Esophagus mucosa (tissue), 1 donor: ENCODE measurements around the gene TAT. TPM values are rescaled to one million over a fixed set of nuclear protein-coding genes. Genes with fewer than 3 reads are reported as not detected.
"Not testable (repeated sequence)": the region's sequence is repeated elsewhere in the genome, so short reads cannot be mapped to it uniquely, and the experiment has no call there.

Source experiments
- ATAC-seq: fragments of 200-7000 bp; cut with Tn5 transposase; one replicate; pipeline ENCODE4 v1.9.1; 2020
- total RNA-seq: library from RNA; stranded (reverse); gene quantifications from one replicate; pipeline ENCODE4 v1.2.4, GENCODE V29; 2023
- donor health status: DM: yes; HTN: yes; CAD: no.

Gene TAT
- total RNA-seq, result 0.24 TPM

DNA sequence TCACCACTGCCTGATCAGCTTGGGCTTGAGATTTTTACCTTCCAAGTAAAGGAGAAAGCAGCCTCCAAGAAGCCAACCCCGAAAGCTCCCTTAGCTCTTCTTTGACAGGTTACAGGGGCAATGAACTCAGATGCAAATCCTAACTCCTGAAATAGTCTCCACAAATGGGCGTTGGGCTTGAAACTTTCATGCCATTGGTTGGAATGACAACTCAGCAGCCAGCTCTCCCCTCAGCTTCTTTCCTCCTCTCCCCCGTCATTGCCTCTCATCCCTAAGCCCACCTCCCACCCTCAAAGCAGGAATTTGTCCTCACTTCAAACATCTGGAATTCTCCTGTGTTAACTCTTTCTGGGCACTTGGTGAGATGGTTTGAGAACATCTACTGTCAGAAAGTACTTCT, at the start of gene TAT:
Gene TAT, minus strand, starts transcription at position 122 of the 400 bp plus-strand sequence. CDS start 677 bp downstream, outside the sequence.
- no peak for ATAC-seq

DNA sequence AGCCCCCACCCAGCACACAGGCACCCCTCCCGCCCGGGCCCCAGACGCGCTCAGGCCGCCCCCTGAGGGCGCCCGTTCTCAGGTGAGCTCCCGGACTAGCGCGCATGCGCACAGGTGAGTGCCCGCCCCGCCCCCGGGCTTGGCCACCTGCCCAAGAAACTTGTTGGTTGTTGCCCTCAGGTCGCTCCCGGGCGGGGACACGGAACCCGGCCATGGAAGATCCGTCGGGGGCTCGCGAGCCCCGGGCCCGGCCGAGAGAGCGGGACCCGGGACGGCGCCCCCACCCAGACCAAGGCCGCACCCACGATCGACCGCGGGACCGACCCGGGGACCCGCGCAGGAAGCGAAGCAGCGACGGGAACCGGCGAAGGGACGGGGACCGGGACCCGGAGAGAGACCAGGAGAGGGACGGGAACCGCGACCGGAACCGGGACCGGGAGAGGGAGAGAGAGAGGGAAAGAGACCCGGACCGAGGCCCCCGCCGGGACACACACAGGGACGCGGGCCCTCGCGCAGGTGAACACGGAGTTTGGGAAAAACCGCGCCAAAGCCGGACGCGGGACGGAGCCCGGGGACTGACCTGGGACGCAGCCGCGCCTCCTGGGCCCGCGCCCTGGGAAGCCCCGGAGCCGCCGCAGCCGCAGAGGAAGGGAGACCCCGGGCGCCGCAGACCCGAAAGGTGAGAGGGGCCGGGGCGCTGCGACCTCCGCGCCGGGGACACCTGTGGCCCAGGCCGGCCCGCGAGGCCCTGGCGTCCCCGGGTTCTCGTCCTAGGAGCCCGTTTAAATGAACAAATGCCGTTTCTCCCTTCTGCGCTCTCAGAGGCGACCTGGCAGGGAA, 49.3 kb upstream of the TAT start, which contains the start of gene MARVELD3:
Gene MARVELD3, plus strand, starts transcription at position 167 of the 840 bp plus-strand sequence. Its CDS starts 46 bp downstream, at position 213.
- ATAC-seq, result peak; percentile 31

DNA sequence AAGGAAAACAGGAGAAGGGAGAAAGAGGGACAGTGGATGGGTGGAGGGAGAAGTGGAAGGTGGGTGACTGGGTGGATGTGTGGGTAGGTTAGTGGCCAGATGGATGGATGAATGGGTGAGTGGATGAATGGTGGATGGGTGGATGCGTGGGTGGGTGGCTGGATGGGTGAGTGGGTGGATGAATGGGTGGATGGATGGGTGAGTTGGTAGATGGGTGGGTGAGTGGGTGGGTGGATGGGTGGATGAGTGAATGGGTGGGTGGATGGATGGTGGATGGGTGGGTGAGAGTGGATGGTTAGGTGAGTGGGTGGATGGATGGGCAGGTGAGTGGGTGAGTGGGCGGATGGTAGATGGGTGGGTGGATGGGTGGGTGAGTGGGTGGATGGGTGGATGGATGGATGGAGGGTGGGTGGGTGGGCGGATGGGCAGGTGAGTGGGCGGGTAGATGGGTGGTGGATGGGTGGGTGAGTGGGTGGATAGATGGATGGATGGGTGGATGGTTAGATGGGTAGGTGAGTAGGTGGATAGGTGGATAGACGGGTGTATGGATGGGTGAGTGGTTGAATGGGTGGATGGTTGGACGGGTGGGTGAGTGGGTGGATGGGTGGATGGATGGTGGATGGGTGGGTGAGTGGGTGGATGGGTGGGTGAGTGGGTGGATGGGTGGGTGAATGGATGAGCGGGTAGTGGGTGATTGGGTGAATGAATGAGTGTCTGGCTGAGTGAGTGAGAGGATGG, 48.4 kb upstream of the TAT start:
- no peak for ATAC-seq

DNA sequence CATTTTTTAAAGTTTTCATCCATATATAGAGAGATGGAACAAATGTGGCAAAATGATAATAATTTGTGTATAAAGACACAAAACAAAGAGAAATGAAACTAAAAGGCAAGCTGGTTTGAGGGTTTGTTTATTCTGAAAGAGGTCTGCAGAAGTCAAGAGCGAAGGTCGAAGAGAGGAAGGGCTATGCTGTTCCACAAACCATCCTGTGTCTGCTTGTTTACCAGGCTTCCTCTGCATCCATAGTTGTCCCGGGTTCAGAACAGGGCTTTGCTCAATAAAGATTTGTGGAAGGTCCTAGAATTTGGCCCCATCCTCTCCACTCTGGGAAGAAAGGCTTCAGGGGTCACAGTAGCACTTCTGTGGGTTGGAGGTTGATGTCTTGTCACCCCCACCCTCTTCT, 46.7 kb upstream of the TAT start:
- ATAC-seq, result no peak

DNA sequence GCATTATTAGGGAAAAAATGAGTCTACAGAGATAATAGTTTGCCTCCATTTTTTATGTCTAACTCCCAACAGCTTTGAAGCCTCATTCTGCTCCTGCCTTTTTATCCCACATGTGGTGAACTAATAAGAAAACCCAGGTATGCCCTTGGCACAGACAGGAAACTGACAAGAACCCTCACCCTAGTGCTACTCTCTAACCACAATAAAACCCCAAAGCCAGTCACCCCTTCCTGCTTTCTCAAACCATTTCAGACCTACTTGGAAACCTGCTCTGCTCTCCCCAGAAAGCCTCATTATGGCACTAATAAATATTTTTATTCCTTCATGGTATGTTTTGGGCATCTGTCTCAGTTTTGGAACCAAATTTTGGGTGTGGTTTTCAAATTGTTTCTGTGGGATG, 45.2 kb upstream of the TAT start:
- ATAC-seq, result no peak

DNA sequence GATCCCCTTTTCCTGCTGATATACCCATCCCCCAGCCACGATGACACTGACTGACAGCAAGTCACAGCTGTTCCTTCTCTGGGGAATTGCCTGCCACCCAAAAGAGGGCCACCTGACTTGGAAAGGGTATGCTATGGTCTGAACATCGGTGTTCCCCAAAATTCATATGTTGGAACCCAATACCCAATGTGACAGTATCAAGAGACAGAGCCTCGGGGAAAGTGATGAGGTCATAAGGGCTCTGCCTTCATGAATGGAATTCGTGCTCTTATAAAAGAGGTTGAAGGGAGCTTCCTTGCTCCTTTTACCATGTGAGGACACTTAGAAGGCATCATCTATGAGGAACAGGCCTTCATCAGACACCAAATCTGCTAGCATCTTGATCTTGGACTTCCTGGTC, 41.5 kb upstream of the TAT start:
- no peak for ATAC-seq

DNA sequence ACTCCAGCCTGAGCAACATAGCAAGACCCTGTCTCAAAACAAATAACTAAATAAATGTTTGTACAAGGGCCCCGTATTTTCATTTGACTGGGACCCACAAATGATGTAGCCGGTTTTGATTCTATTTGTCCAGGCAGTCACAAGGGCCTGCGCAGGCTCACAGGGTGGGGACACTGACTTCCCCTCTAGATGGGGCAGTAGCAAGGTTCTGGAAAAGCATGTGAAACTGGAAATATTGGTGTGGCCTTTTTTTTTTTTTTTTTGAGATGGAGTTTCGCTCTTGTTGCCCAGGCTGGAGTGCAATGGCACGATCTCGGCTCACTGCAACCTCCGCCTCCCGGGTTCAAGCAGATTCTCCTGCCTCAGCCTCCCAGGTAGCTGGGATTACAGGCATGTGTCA, 38.1 kb upstream of the TAT start:
- not testable (repeated sequence) for ATAC-seq

DNA sequence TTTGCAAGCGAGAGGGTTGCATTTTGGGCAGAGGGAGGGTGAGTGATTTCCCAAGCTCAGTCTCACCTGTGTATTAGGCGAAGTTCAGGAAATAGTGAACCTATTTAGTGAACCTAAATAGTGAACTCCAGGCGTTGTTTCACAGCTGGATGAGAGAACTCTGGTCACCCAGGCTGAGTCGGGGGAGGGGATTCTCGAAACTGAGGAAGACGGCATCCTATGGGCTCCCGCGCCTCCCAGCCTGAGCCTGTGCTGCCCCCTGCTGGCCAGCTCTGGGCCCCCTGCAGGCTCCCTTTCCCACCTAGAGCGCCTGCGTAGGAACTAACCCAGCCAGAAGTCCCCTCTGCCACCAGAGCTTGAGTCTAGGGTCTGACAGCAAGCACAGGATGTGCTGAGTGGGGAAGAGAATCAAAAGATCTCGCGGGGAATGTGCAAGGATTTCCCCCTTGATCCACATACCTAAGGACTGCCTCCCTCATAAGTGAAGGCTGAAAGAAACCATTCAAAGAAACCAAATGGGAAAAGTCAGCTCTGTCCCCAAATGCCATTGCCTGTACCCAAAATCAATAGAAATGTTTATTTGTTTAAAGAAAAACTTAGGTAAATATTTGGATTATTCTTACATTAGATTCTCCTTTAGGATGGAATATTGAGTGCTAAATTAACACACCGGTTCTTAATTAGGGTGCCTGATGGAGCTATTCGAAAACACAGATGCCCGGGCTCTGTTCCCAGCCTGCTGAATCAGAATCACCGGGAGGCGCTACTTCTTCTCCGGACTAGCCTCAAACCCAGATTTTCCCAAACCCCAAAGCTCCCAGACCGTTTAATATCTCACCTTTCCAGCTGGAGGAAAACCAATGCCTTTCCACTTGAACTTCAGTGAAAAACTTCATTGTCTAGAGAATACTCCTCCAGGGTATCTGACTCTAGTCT, 34.3 kb upstream of the TAT start:
- peak; percentile 72 for ATAC-seq

DNA sequence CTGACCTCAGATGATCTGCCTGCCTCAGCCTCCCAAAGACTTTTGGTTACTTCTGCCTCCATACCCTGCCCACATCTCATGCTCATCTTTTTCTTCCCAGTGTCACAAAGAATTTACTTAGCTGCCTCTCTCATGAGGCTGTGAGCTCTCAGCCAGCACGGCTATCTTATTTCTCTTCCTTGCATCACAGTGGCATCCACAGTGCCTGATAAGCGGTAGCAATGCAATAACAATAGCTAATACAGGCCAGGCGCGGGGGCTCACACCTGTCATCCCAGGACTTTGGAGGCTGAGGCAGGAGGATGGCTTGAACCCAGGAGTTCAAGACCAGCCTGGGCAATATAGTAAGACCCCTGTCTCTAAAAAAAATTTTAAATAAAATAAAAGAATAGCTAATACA, 33.6 kb upstream of the TAT start:
- ATAC-seq, result no peak

DNA sequence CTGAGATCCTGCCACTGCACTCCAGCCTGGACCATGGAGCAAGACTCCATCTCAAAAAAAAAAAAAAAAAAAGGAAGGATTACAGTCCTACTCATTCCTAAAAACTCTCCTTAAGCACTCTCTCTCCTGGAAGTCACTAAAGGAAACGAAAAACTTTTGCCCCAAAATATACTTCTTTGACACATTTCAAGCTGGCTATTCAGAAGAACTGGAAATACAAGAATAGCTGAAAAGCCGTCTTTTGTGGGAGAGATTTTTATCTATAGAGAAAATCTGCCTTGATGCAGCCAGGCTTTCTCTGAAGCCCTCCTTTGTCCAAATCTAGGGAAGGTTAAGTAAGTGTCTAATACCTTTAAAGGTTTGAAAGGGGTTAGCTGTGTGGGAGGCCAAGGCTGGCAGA, 32.2 kb upstream of the TAT start:
- ATAC-seq, result no peak

DNA sequence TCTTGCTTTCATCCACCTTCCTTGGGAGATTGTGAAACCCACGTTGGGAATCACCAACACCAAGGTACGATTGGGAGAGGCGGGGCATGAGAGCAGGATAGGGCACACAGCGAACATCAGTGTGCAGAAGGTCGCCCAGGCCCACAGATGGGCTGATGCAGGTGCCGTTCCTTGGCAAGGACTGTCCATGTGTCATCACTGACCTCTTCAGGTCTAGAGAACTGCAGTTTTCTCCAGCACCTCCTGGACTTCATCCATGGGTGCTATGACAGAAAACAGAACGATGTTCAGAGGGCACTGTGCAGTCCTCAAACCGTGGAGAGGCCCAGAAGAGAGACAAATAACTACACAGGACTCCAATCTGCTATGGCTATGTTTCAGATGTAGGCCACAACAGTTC, 23.9 kb upstream of the TAT start:
- ATAC-seq, result no peak

DNA sequence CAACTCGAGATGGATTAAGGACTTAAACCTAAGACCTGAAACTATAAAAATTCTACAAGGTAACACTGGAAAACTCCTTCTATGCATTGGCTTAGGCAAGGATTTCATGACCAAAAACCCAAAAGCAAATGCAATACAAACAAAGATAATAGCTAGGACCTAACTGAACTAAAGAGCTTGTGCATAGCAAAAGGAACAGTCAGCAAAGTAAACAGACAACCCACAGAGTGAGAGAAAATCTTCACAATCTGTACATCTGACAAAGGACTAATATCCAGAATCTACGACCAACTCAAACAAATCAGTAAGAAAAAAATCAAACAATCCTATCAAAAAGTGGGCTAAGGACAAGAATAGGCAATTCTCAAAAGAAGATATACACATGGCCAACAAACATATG, 21.5 kb upstream of the TAT start:
- not testable (repeated sequence) for ATAC-seq

DNA sequence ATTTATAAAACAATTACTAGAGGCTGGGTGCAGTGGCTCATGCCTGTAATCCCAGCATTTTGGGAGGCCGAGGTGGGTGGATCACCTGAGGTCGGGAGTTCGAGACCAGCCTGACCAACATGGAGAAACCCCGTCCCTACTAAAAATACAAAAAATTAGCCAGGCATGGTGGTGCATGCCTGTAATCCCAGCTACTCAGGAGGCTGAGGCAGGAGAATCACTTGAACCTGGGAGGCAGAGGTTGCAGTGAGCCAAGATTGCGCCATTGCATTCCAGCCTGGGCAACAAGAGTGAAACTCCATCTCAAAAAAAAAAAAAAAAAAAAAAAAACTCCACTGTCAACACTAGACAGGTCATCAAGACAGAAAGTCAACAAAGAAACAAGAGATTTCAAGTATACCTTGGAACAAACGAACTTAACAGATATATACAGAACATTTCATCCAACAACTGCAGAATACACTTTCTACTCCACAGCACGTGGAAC, 18.5 kb upstream of the TAT start:
- not testable (repeated sequence) for ATAC-seq

DNA sequence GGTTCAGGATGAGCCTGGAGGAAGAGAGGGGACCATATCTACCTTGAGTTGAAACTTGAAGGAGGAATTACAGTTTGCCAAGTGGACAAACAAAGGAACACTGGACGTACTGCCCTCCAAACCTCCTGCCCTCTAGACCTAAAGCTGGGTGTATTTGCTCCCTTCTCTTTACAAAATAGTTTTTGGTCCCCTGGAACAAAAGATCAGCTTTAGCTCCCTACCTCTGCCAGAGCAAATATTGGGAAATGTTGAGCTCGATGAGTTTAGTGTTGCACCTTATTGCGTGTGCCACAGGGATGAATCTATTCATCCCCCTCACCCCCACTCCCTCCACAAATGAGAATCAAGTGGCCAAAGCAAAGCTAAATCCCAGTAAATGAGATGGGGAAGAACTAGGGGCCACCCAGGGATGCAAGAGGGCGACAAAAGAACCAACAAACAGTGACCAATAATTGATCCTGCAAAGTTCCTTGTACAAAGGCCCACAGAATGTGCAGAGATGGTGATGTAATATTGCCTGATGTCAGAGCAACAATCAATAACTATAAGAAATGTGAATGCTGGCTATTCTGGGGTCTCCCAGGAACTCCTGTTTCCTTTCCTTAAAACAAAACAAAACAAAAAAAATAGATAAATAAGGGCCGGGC, 17.2 kb upstream of the TAT start:
- ATAC-seq, result no peak

DNA sequence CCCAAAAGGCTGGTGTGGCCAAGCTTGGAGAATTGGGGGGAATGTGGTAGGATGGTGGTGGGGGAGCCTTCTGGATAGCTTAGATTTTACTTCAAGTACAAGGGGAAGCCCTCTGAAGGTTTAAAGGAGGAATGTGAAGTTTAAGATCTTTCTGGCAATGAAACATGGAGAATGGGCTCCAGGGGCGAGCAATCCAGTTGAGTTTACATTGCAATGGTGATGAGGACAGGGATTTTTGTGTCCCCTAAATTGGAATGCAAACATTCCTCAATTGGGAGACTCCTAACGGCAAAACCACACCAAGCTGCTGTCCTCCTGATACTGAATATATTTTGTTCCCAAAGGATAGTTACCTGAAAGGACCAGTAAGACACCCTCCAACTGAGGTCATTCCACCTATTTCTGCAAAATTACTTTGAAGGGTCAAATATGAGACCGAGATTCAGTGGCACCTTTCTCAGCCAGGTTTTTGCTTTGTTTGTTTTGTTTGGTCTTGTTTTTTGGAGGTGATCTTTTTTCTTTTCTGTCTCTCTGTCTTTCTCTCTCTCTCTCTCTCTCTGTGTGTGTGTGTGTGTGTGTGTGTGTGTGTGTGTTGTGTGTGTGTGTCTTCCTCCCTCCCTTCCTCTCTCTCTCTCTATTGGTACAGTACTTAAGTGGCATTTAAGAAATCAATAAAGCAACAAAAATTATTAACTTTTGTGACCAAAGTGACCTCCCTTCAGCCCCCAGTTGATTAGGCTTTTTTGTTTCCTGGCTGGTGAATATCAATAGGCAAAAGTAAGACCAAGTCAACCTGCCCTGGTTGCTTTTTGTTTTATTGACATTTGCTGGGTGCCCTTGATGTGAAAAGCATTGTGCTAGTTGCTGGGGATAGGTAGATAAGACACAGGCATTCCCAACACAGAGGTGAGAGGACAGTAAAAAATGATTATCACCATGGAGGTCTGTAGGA, 16.4 kb upstream of the TAT start:
- ATAC-seq, result no peak

DNA sequence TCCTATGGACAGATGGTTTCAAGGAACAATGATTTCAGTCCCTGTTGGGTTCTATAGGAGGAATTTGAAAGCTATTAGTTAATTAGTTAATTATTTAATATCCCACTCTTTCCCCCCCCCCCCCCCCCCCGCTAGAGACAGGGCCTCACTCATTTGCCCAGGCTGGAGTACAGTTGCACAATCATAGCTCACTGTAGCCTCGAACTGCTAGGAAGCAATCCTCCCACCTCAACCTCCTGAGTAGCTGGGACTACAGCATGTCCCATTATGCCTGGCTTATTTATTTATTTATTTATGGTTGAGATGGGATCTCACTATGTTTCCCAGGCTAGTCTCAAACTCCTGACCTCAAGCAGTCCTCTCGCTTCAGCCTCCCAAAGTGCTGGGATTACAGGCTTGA, 15.0 kb upstream of the TAT start:
- ATAC-seq, result no peak

DNA sequence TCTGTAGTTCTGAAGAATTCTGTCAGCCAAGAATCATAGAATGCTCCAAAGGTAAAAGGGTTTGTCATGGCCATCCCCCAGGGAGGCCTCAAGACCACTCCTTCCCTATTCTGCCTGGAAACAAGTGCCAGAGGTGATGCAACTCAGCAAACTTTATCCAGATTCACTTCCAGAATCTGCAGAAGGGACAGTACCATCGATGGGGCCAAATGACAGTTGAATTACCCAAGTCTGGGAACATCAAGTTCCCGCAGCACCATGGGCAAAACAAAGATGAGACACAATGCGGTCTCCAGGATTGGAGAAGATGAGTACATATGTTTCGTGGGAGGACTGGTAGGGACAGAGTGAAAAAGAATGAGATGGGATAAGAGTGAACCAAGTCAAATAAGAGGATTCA, 13.7 kb upstream of the TAT start:
- no peak for ATAC-seq

DNA sequence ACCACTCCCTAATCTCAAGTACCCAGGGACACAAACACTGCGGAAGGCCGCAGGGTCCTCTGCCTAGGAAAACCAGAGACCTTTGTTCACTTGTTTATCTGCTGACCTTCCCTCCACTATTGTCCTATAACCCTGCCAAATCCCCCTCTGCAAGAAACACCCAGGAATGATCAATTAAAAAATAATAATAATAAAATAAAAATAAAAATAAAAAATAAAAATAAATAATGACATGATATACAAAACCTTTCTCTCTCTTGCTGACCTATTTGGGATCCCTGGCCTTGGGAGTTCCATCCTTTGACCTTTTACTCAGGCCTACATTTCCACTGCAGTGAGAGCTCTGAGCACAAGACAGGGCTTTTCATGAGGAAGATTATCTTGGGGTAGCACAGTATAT, 13.2 kb upstream of the TAT start:
- not testable (repeated sequence) for ATAC-seq

DNA sequence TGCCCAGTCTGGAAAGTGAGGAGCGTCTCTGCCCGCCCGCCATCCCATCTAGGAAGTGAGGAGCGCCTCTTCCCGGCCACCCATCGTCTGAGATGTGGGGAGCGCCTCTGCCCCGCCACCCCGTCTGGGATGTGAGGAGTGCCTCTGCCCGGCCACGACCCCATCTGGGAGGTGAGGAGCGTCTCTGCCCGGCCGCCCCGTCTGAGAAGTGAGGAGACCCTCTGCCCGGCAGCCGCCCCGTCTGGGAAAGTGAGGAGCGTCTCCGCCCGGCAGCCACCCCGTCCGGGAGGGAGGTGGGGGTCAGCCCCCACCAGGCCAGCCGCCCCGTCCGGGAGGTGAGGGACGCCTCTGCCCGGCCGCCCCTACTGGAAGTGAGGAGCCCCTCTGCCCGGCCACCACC, 12.4 kb upstream of the TAT start:
- ATAC-seq, result not testable (repeated sequence)

DNA sequence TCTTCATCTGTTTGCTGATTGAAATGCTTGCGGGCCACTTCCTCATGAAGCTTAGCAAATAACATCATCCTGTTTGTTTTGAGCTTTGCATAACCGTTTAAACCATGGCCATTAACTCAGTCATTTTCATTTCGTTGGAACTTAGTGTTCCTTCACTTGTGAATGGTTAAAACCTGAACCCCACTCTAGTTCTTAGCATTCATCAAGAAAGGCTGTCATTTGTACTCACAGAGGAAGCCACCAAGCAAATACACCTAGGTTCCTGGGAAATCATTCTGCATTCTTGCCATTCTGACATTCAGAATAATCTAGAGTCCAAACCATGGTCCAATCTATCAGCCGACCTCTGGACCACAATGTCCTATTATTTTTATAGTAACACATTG, 8.4 kb upstream of the TAT start:
- ATAC-seq, result no peak
